AG10803 (cell line): ENCODE data around the gene TMEM175.
"Not testable (repeated sequence)": the region's sequence is repeated elsewhere in the genome, so short reads cannot be mapped to it uniquely, and the experiment has no call there.

Experiments used
- DNase-seq: peaks from one replicate; pipeline ENCODE4 v3.0.0; 2010; ENCODE audit warnings: low read depth
- H3K4me3 ChIP-seq: 2 replicates; pipeline ENCODE4 v1.5.1; 2011; ENCODE audit warnings: mild to moderate bottlenecking, low read length, control low read depth
- CTCF ChIP-seq: conservative IDR thresholded peaks from 2 replicates; pipeline ENCODE4 v1.5.1; 2011; ENCODE audit warnings: mild to moderate bottlenecking, low read length, control low read depth, inconsistent platforms

Gene TMEM175

GRCh38 chr4:996997-997374 is 64.7 kb downstream of the TMEM175 start:
- no peak for DNase-seq
- TF ChIP-seq CTCF, result no peak
- H3K4me3 ChIP-seq, result no peak overlapping the region

- no peak overlapping the region; the same call in 1 of the 2 replicates for H3K4me3 ChIP-seq
- no peak for TF ChIP-seq CTCF
Observed at GRCh38 chr4:997375-998071, 65.3 kb downstream of the TMEM175 start.

GRCh38 chr4:998096-998691 is 65.9 kb downstream of the TMEM175 start:
- H3K4me3 ChIP-seq, result no peak overlapping the region
- no peak for DNase-seq
- no peak for TF ChIP-seq CTCF

More at GRCh38 chr4:997375-998071, 65.3 kb downstream of the TMEM175 start:
- no peak for DNase-seq

GRCh38 chr4:999240-999863 is 67.1 kb downstream of the TMEM175 start:
- not testable (repeated sequence) for DNase-seq, H3K4me3 ChIP-seq

- TF ChIP-seq CTCF, result no peak
- no peak for DNase-seq
- no peak overlapping the region for H3K4me3 ChIP-seq
Observed at GRCh38 chr4:999882-1000425, 67.7 kb downstream of the TMEM175 start.

GRCh38 chr4:1000686-1001260 is 68.5 kb downstream of the TMEM175 start:
- H3K4me3 ChIP-seq, result no peak overlapping the region
- DNase-seq, result no peak
- no peak for TF ChIP-seq CTCF

- no peak for TF ChIP-seq CTCF
- no peak overlapping the region for H3K4me3 ChIP-seq
- no peak for DNase-seq
Observed at GRCh38 chr4:1001561-1002130, 69.4 kb downstream of the TMEM175 start.
